Suppressor macrophage treated with lipopolysaccharide for 4 hours (primary cell): ENCODE measurements around the gene MSRB1.
A peak's percentile ranks its signal among the peaks of the same experiment; 100 is the strongest.
"Not testable (repeated sequence)": the region's sequence is repeated elsewhere in the genome, so short reads cannot be mapped to it uniquely, and the experiment has no call there.

Experiments used
- DNase-seq: peaks from one replicate; pipeline ENCODE4 v3.0.0-alpha.2; 2020

MSRB1 gene

GRCh38 chr16:1960665-1961630 lies 17.9 kb upstream of the MSRB1 start:
- DNase-seq = no peak

DNA sequence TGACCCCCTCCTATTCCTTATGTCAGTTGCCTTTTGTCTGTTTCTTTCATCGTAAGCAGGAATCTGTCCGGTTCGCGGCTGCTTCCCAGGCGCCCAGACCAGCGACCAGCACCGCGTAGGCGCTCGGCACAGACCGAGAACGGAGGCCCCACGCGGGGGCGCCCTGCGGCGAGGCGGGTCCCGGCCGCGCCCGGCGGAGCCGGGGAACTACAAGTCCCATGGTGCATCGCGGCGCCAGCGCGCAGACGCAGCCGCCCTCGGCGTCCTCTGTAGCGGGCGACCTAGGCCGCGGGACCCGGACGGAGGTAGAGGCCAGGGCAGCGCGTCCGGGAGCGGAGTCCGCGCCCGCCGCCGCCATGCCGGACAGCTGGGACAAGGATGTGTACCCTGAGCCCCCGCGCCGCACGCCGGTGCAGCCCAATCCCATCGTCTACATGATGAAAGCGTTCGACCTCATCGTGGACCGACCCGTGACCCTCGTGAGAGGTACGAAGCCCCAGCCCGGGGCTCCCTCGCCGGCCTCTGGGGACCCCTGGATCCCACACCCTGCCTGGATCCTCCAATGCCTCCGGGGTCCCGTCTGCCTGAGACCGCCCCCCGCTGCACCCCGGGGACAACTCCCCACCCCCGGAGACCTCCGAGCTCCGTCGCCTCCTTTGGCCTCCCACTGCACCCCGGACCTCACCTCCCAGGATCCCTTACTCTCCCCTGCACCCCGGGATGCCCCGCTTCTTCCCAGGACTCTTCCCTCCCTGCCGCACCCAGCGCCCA lies 16.5 kb upstream of the MSRB1 start, which contains the start of gene NDUFB10:
Gene NDUFB10 (plus strand): TSS at position 270 of the 771 bp plus-strand sequence. CDS start 87 bp downstream, at position 357.
- peak; percentile 96 for DNase-seq

DNA sequence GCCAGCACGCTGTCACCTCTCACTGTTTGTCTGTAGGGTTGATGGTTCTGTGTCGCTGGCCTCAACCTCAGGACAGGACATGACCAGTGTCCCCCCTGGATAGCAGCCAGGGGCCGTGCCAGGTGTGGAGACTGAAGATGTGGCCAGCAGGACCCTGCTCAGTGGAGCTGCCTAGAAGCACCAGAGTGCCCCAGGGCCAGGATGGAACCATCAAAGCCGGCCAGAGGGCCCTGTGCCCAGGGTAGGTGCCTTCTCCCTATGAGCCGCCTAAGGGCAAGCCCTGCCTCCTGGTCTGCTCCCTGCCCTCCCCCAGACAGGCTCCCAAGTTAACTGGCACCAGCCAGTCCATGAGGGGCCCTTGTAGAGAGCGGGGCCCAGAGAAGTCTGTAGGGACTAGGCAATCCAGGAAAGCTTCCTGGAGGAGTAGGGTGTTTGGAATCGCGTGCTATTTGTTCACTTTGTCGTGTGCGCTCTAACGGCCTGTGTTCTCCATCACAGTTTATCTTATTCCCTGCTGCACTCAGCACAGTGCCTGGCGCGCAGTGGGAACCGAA lies 15.8 kb upstream of the MSRB1 start:
- DNase-seq = no peak

DNA sequence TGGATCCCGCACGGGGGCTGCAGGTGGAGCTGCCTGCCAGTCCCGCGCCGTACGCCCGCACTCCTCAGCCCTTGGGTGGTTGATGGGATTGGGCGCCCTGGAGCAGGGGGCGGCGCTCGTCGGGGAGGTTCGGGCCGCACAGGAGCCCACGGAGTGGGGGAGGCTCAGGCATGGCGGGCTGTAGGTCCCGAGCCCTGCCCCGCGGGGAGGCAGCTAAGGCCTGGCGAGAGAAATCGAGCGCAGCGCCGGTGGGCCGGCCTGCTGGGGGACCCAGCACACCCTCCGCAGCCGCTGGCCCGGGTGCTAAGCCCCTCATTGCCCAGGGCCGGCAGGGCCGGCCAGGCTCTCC lies 15.1 kb upstream of the MSRB1 start:
- not testable (repeated sequence) for DNase-seq

DNA sequence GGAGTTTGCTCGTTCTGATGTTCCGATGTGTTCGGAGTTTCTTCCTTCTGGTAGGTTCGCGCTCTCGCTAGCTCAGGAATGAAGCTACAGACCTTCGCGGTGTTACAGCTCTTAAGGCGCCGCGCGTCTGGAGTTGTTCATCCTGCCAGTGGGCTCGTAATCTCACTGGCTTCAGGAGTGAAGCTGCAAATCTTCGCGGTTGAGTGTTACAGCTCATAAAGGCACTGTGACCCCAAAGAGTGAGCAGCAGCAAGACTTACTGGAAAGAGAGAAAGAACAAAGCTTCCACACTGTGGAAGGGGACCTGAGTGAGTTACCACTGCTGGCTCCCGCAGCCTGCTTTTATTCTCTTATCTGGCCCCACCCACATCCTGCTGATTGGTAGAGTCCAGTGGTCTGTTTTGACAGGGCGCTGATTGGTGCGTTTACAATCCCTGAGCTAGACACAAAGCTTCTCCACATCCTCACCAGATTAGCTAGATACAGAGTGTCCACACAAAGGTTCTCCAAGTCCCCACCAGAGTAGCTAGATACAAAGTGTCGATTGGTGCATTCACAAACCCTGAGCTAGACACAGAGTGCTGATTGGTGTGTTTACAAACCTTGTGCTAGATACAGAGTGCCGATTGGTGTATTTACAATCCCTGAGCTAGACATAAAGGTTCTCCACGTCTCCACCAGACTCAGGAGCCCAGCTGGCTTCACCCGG lies 14.6 kb upstream of the MSRB1 start:
- DNase-seq = not testable (repeated sequence)

- DNase-seq = no peak
Measured at GRCh38 chr16:1953734-1954133, 10.7 kb upstream of the MSRB1 start.

DNA sequence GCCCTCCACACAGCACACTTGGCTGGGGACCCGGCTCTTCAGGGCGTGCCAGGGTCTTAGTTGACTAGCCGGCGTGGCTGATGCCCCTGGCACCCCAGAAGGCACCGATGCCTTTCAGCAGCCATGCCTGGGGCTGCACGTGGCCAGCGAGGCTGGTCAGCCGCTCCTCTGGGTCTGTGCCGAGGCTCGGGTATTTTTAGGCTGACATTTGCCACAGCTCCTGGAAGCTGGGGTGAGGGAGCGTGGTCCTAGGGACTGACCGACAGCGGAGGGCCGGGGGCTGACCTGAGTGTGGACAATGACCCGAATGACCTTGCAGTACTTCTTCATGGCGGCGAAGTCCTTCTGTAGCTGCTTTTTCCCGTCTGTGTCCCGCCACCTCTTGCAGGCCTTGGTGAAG lies 7.6 kb upstream of the MSRB1 start:
- DNase-seq = no peak

DNA sequence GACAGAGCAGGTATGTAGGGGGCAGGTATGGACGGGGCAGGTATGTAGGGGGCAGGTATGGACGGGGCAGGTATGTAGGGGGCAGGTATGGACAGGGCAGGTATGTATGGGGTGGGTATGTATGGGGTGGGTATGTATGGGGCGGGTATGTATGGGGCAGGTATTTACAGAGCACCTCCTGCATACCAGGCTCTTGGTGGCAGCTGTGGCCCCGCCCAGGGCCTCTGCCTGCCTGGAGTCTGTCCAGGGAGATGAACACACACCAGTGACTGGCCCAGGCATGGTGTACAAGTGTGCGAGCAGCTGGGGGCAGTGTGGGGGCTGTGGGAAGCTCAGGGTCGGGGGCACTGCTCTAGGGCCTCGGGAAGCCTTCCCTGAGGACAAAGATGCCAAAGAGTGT lies 7.0 kb upstream of the MSRB1 start:
- DNase-seq = no peak

DNA sequence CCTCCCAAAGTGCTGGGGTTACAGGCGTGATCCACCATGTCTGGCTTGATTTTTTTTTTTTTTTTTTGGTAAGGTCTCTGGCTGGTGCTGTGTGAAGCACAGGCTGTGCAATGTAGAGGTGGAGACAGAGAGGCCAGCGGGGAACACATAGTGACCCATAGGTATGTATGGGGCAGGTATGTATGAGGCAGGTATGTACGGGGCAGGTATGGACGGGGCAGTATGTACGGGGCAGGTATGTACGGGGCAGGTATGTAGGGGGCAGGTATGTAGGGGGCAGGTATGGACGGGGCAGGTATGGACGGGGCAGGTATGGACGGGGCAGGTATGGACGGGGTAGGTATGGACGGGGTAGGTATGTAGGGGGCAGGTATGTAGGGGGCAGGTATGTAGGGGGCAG lies 6.5 kb upstream of the MSRB1 start:
- no peak for DNase-seq

- no peak for DNase-seq
Measured at GRCh38 chr16:1947369-1947670, 4.3 kb upstream of the MSRB1 start.

DNA sequence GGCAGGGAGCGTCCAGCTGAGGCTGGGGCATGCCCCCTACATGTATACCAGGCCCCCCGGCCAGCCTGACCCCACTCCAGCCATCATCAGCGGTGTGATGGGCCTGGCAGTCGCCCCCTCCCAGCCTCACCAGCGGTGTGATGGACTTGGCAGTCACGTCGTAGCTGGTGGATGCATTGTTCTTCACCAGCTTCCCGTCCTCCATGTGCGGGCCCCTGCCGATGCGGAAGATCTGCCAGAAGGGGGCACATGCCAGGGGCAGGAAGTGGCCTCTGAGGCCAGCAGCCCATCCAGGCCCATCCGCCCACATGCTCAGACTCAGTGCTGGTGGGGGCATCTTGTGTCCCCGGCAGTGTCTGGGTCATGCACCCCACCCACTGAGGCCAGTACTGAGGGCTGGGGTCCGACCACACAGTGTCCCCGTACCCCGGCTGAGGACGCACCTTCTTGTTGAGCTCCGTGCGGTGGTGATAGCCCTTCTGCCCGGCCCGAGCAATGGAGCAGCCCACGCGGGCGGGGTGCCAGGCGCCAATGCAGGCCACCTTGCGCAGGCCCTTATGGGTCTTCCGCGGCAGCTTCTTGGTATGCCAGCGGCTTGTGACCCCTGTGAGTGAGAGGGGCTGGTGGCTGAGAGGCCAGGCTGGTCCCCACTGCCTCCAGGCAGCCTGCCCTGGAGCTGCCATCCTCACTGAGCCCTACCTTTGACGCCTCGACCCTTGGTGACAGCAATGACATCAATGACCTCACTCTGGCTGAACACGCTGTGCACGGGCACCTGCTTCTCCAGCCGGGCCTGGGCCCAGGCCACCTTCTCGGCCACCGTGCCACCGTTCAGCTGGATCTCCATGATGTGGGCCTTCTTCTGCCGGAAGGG lies 3.7 kb upstream of the MSRB1 start:
- no peak for DNase-seq

- no peak for DNase-seq
Measured at GRCh38 chr16:1945559-1946391, 2.8 kb upstream of the MSRB1 start.

DNA sequence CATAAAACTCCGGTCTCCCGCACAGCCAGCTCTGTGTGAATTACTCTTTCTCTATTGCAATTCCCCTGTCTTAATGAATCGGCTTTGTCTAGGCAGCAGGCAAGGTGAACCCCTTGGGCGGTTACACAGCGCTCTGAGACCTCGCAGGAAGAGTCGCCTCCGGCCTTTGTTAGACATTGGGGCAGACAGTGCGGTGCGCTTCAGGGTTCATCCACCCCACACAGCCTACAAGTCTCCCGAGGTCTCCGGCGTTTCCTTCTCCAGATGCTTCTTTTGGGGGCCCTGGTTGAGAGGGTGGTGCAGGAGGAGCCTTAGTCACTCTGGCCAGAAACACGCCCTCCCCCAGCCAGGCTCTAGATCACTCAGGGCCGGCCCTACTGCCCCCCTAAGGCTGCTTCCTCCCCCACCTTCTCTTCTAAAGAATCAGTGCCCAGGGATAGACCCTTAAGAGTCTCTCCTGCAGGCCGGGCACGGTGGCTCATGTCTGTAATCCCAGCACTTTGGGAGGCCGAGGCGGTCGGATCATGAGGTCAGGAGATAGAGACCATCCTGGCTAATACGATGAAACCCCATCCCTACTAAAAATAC lies 1.7 kb upstream of the MSRB1 start:
- no peak for DNase-seq

DNA sequence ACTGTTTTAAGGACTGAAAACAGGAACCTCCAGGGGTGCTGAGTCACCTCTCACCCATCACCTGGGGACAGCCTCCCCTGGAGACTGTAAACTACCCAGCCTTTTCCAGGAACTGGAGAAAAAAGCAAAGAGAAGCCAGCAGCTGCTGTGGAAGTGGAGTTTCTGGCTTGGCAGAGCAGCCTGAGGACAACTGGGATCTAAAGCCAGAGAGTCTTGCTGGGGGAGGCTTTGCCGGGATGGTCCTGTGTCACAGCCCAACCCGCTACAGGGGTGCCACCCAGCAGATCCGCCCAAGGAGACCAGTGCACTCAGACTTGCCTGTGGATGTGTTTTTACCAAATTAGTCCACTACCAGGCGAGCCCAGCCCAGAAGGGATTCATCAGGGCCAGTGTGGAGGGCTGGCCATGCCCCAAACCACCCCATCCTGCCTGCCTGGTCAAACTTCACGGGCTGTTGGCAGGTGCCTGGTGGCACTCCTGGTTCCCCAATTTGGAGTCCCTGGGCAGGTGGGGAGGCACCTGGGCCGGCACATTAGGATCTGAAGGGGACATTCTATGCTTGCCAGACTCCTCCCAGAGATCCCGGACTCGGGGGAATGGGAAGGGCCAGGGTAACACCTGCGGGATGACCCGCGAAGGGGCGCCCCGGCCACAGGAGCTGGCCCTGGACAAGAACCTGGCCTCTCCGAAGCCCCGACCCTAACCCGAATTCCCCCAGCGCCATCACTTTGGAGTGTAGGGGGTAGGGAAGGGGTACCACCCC lies 771 bp downstream of the MSRB1 start:
- peak; percentile 43 for DNase-seq

- DNase-seq = no peak
Measured at GRCh38 chr16:1941162-1942046, 1.6 kb downstream of the MSRB1 start.

GRCh38 chr16:1940273-1941161 lies 2.5 kb downstream of the MSRB1 start:
- DNase-seq = no peak

GRCh38 chr16:1939833-1940232 lies 3.2 kb downstream of the MSRB1 start:
- DNase-seq = not testable (repeated sequence)

DNA sequence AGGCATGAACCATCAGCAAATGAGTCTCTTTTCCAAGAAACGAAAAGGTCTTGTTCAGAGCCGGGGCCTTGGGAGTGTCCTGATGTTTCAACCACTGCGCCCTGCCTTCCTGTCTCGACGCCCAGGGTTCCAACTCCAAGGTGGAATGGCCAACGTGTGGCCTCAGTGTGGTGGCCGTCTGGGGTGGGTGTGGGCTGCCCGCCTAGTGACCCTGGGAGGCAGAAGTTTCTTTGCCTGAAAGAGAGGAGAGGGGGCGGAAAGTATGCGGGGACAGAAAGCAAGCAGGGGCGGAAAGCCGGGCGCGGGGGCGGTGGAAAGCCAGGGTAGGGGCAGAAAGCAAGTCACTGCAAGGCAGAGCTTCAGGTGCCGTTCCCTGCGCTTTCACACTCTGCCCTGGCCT lies 4.1 kb downstream of the MSRB1 start:
- DNase-seq = no peak
